ENCODE measurements around the gene RNF167. TPM values are rescaled to one million over a fixed set of nuclear protein-coding genes. Genes with fewer than 3 reads are reported as not detected.
A peak's percentile ranks its signal among the peaks of the same experiment; 100 is the strongest.

The RNF167 gene
- 13.0 TPM for total RNA-seq

DNA sequence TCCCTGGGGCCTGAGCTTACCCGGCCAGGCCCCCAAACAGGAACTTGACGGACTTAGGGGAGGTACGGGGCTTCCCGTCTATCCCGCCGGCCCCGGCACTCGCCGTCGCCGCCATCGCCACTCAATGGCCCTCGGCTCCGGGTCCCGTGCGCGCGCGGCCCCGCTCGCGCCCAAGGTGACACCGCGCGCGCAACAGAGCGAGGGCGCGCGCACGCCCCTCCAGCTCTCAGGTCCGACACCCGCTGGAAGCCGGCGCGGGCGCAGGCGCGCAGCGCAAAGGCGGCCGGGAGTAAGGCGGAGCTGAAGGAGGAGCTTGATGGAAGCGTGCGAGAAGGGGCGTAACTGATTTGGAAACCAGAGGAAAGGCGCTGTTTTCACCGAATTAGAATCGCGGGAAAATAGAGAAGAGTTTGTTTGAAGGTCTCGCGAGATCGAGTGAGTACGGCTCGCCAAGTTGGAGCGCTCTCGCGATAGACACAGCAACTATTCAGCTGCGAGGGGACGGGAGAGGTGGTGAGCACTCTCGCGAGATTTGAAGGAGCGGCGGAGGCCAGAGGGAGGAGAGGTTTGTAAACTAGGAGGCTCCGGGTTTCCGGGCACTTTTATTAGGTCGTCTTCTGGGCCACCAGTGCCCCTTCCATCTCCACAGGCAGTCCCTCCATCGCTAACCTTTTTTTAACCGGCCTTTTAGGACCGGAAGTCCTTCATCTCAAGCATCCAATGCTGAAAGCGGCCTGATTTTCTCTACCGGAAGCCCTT lies at the start of gene RNF167, which contains the start of gene SLC25A11:
TSS of gene RNF167 (plus strand) at position 473 of the 759 bp plus-strand sequence. CDS start 642 bp downstream, outside the sequence.
TSS of gene SLC25A11 (minus strand) at position 251 of the 759 bp plus-strand sequence. CDS start at position 115, 136 bp downstream.
- DNase-seq (ENCODE audit: low spot score in 2 of 2) (peak; percentile 98 to 99), FAIRE-seq (no peak)

DNA sequence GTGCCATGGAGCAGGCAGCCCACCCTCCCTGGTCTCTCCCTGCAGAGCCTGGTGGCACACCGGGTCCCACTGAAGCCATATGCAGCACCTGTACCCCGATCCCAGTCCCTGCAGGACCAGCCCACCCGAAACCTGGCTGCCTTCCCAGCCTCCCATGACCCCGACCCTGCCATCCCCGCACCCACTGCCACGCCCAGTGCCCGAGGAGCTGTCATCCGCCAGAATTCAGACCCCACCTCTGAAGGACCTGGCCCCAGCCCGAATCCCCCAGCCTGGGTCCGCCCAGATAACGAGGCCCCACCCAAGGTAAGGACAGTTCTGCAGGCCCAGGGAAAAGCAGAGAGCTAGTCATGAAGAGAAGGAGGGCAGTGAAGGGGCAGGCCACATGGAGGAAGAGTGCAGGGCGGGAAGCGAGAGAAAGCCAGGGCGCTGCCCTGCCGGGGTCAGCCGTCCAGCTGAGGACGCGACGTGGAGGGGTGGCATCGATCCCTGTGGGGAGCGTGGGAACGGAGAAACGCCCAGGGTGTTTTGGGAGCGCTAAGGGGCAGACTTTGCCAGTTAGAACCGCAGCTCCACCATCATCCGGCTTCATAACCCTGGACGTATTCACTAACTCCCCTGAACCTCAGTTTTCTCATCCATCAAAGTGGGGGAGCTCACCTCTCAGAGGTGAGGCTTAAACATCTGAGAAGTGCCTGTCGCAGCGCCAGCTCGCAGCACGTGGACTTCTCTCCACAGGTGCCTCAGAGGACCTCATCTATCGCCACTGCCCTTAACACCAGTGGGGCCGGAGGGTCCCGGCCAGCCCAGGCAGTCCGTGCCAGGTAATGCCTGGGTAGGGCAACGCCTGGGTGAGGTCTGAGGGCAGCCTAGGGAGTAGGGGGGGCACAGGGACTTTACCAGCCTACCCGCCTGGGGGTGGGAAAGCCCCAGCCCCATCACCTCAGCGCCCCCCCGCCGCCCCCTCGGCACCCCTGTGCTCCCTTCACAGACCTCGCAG lies 48.4 kb upstream of the RNF167 start:
- no peak for FAIRE-seq
- DNase-seq (ENCODE audit: low spot score in 2 of 2) = peak in 1 of 2 donors; percentile 23

DNA sequence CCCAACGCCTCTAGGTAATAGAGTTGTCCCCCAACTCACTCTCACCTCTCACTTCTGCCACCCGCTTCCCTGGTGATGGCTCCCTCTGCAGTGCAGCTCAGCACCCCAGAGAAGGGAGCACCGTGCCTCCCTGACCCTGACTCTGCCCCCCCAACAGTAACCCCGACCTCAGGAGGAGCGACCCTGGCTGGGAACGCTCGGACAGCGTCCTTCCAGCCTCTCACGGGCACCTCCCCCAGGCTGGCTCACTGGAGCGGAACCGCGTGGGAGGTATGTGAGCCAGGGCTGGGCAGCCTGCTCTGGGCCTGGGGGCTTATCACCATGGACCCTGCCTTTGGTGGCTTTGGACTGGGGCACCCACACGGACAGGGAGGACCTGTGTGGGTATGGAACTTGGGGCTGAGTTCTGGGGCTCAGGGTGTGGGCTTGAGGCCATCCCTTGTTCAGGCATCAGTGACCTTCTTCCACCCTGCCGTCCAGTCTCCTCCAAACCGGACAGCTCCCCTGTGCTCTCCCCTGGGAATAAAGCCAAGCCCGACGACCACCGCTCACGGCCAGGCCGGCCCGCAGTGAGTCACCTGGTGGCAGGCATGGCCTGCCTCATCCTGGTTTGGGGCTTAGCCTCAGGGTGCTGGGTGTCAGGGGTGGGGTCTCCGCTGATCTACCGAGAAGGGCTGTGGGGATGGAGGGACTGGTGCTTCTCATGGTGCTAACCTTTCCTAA lies 47.4 kb upstream of the RNF167 start:
- FAIRE-seq = no peak
- no peak for DNase-seq (ENCODE audit: low spot score in 2 of 2)

DNA sequence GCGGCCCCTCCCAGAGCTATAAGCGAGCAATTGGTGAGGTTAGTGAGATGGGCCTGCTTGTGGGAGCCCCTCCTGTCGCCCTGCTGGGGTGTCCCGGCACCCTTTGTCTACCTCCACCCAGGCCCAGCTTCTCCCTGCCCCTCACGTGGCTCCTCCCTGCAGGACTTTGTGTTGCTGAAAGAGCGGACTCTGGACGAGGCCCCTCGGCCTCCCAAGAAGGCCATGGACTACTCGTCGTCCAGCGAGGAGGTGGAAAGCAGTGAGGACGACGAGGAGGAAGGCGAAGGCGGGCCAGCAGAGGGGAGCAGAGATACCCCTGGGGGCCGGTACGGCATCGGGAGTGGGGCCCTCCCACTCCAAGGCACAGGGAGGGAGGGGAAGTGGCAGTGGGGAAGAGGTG lies 46.8 kb upstream of the RNF167 start:
- no peak for DNase-seq (ENCODE audit: low spot score in 2 of 2)
- FAIRE-seq = no peak

DNA sequence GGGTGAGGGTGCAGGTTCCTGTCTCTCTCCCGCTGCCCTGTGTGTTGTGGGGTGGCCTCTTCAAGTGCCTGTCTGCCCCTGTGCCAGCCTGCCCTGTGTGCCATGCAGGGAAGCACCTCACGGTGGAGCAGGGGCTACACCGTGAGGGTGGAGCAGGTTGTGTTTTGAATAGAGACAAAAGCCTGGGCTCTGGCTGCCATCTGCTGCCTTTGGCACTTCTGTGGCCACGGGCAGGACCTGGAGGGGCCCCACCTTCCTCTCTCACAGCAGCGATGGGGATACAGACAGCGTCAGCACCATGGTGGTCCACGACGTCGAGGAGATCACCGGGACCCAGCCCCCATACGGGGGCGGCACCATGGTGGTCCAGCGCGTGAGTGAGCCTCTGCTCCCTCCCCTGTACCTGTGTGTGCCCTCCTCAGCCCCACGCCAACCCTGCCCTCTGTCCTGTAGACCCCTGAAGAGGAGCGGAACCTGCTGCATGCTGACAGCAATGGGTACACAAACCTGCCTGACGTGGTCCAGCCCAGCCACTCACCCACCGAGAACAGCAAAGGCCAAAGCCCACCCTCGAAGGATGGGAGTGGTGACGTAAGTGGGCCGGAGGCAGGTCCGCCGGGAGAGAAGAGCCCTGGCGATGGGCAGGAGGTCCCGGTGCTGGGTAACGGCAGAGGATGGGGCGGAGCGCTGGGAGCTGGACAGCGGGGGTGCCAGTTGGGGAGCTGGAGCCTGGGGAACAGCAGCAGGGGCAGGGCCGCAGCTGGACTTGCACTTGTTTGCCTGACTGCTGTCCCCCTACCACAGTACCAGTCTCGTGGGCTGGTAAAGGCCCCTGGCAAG lies 46.1 kb upstream of the RNF167 start:
- FAIRE-seq (no peak), DNase-seq (ENCODE audit: low spot score in 2 of 2) (no peak)

DNA sequence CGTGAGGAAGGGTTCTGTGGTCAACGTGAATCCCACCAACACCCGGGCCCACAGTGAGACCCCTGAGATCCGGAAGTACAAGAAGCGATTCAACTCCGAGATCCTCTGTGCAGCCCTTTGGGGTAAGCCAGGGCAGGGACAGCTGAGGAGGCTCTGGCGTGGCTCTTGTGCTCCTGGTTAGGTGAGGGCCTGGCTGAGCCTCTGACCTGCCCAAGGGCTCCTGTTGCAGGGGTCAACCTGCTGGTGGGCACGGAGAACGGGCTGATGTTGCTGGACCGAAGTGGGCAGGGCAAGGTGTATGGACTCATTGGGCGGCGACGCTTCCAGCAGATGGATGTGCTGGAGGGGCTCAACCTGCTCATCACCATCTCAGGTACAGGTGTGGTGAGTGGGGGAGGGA lies 44.9 kb upstream of the RNF167 start:
- no peak for FAIRE-seq
- no peak for DNase-seq (ENCODE audit: low spot score in 2 of 2)

DNA sequence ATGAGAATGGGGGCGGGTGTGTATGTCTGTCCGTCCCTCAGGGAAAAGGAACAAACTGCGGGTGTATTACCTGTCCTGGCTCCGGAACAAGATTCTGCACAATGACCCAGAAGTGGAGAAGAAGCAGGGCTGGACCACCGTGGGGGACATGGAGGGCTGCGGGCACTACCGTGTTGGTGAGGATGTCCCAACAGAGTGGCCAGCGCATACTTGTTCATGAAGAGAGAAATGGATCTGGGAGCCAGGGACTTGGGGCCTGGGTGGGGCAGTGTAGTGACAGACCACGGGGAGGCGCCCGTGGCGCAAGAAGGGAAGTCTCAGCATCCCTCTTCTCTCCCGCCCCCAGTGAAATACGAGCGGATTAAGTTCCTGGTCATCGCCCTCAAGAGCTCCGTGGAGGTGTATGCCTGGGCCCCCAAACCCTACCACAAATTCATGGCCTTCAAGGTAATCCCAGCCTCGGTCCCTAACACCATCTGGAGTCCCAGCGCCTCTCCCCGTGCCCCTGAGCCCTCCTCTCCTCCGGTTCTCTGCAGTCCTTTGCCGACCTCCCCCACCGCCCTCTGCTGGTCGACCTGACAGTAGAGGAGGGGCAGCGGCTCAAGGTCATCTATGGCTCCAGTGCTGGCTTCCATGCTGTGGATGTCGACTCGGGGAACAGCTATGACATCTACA lies 44.3 kb upstream of the RNF167 start:
- DNase-seq (ENCODE audit: low spot score in 2 of 2) (no peak), FAIRE-seq (no peak)

DNA sequence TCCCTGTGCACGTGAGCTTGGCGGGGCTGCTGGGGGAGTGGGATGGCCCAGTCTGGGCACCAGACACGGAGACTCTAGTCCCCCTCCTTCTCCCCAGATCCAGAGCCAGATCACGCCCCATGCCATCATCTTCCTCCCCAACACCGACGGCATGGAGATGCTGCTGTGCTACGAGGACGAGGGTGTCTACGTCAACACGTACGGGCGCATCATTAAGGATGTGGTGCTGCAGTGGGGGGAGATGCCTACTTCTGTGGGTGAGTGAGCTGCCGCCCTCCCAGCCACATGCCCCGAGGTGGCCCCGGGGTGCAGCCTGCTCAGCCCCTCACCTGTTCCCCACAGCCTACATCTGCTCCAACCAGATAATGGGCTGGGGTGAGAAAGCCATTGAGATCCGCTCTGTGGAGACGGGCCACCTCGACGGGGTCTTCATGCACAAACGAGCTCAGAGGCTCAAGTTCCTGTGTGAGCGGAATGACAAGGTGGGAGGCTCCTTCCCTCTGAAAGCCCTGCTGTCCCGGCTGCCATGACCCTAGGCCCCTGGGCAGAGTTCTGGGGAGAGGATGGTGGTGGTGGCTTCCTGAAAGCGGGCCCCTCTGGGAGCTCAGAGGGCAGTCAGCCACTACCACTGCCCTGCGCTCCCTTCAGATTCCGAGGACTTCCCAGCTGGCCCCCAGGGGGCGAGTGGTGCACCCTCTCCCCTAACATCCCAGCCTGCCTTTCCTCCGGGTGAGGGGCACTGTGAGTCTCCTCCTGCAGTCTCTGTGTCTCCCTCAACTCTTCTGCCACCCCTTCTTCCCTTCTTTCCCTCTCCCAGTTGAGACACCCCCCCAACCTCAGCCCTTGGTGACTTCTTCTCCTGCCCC lies 43.5 kb upstream of the RNF167 start:
- FAIRE-seq = no peak

DNA sequence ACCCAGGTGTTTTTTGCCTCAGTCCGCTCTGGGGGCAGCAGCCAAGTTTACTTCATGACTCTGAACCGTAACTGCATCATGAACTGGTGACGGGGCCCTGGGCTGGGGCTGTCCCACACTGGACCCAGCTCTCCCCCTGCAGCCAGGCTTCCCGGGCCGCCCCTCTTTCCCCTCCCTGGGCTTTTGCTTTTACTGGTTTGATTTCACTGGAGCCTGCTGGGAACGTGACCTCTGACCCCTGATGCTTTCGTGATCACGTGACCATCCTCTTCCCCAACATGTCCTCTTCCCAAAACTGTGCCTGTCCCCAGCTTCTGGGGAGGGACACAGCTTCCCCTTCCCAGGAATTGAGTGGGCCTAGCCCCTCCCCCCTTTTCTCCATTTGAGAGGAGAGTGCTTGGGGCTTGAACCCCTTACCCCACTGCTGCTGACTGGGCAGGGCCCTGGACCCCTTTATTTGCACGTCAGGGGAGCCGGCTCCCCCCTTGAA lies 42.8 kb upstream of the RNF167 start:
- FAIRE-seq (no peak), DNase-seq (ENCODE audit: low spot score in 2 of 2) (no peak)

More for the DNA sequence above, 43.5 kb upstream of the RNF167 start:
- DNase-seq (ENCODE audit: low spot score in 2 of 2) = no peak

DNA sequence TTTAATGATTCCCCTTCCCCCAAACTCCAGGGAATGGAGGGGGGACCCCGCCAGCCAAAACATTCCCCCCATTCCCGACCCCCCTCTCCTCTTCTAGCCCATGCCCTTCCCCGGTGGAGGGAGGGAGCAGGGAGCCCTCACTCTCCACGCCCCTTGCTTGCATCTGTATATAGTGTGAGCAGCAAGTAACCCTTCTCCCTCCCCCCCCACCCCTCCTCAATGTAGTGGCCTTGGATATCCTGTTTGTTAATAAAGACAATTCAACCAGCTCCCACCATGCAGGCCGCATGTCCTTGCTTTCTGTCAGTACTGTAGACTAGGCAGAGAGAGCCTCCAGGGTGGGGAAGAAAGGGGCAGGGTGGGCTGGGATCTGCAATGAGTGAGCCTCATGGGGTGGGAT lies 42.3 kb upstream of the RNF167 start:
- FAIRE-seq (no peak), DNase-seq (ENCODE audit: low spot score in 2 of 2) (no peak)

DNA sequence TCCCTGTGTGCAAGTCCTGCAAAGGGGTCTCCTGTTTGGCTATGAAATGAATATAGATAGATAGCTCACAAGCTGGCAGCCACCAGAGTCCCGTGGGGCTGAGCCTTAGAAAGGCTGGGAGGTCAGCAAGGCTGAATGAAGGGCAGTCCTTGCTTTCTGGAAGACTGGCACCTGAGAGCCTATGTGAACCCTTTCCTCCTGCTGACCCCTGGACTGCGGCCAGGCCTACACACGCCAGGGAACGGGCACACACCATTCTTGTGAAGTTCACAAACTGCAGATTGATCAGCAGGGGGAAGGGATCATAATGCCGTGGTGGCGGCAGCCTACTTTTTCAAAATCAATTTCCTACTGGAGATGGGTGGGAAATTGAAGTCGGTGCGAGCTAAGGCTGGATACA lies 41.7 kb upstream of the RNF167 start:
- DNase-seq (ENCODE audit: low spot score in 2 of 2) = no peak
- no peak for FAIRE-seq

DNA sequence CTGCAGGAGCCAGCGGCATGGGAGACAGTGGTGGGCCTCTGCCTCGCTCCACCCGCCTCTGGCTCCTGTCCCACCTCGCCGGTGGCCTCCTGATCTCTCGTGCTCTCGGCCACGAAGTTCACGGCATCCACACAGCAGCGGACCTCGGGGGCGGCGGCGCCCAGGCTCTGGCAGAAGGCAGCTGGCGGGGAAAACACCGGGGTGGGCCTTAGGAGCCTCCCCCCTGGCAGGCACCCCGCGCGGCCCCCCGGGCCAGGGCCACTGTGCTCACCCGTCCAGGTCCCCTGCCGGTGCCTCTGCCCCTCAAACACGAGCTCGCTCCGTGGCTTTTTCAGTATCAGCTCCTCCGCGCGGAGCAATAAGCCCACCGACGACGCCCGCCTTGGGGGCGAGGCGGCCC lies 41.1 kb upstream of the RNF167 start:
- FAIRE-seq = no peak
- no peak for DNase-seq (ENCODE audit: low spot score in 2 of 2)

DNA sequence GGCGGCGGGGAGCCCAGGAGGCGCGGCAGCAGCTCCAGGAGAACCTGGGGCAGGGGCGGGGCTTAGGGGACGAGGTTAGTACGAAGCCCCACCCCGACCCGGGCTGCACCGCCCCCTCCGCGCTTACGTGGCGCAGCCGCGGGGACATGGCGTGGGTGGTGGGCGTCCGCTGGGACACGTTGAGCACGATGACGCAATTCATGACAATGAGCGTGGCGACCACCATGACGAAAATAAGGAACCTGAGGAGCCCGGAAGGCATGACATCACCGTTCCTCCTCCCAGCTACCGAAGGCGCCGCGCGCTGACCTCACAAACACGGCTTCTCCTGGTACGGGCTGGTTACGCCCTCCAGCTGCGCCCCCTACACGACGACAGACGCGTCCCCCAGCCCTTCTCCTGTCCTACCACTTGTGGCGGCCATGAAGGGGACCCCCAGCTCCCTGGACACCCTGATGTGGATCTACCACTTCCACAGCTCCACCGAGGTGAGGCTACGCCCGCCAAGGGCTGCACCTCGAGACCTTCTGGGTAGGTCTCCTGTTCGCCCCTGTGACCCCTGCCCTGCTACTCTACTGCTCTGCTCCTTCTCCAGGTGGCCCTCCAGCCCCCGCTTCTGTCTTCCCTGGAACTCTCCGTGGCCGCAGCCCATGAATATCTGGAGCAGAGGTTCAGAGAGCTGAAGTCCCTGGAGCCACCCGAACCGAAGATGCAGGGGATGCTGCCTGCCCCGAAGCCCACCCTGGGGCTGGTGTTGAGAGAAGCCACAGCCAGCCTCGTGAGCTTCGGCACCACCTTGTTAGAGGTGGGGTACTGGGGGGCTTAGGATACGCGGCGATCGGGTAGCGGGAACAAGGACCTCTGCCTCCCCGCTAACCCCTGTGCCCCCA lies 40.5 kb upstream of the RNF167 start, which contains the start of gene C17orf107:
TSS of gene C17orf107 (plus strand) at position 196 of the 890 bp plus-strand sequence. CDS start at position 423, 227 bp downstream.
- FAIRE-seq = no peak

DNA sequence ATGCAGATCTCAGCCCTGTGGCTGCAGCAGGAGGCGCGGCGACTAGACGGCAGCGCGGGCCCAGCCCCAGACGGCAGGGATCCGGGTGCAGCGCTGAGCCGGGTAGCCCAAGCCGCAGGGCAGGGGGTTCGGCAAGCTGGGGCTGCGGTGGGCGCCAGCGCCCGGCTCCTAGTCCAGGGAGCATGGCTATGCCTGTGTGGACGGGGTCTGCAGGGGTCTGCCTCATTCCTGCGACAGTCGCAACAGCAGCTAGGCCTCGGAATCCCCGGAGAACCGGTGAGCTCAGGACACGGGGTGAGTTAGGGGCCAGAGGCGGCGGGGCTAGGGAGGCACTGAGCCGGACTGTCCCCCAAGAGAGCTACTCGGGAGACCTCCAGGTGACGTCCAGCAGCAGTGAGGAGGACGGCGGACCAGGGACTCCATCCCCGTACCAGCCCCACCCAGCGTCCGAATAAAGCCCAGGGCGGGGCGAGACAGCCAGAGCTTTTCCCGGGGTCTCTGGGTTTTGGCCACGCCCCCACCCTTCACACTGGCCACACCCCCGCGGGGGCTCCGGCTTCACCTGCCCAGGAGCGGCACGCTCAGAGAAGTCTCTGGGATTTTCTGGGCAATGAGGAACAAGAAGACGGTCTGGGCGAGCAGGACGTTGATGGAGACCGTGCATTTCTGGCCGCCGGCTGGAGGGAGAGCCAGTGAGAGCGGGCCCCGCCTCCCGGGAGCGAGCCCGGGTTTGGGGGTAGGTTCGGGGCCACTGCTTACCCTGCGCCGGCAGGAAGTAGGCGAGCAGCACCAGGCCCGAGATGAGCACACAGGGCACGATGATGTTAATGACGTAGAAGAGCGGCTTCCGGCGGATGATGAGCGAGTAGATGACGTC lies 39.6 kb upstream of the RNF167 start:
- DNase-seq (ENCODE audit: low spot score in 2 of 2) (peak; percentile 26 to 29), FAIRE-seq (no peak)

More for the DNA sequence above, 40.5 kb upstream of the RNF167 start, which contains the start of gene C17orf107:
- peak; percentile 69 to 87 for DNase-seq (ENCODE audit: low spot score in 2 of 2)

DNA sequence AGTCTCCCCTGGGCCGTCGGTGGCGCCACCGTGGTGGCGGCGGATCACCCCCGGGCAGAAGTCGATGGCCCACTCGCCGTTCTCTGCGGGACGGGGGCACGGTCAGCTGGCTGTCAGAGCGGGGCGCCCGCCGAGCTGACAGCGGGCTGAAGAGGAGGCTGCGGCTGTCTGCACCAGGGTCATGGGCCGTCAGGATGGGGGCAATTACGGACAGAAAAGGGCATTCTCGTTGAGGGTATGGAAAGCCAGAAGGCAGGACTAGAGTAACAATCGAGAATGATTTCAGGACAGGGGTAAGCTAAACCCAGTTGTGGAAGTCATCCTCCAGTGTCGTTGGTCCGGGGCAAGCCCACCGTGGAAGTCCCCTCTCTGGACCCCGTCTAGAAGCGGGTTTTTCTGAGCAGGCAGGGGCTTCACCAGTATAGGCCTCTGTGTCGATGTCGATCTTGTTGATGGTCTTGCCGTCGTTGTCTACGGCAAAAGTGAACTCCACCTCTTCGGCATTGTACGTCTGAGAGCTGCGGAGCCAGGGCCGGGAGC lies 38.9 kb upstream of the RNF167 start:
- peak in 1 of 2 donors; percentile 24 for DNase-seq (ENCODE audit: low spot score in 2 of 2)
- no peak for FAIRE-seq

Data from frontal cortex (tissue), 4 donors.